Kidney (tissue), 14 donors: ENCODE measurements around the gene SEC24A. TPM values are rescaled to one million over a fixed set of nuclear protein-coding genes. Genes with fewer than 3 reads are reported as not detected.
"Not testable (repeated sequence)": the region's sequence is repeated elsewhere in the genome, so short reads cannot be mapped to it uniquely, and the experiment has no call there.

ENCODE experiments used
- DNase-seq, 5 donors: peaks; one replicate each; pipeline ENCODE4 v3.0.0-alpha.2; 2013 to 2020
- FAIRE-seq: peaks from 2 replicates; lab custom pipeline; 2012; peaks lifted over from hg19 to GRCh38; lab: Jason Lieb, UNC
- H3K27ac ChIP-seq, 2 donors: one replicate each; pipeline ENCODE4 v1.7.0; 2013; ENCODE audit warnings: low read depth in 2 of 2, low read length in 2 of 2, inconsistent platforms in 1 of 2
- H3K27me3 ChIP-seq: one replicate; pipeline ENCODE4 v1.7.1; 2013; ENCODE audit warnings: low read length, inconsistent platforms; ENCODE audit not compliant: control insufficient read depth, insufficient read depth
- H3K36me3 ChIP-seq, 3 donors: one replicate each; pipeline versions ENCODE4 v1.7.0 to v1.7.1; 2013; ENCODE audit warnings: low read length in 3 of 3, control low read depth in 1 of 3, inconsistent platforms in 1 of 3; ENCODE audit not compliant: insufficient read depth in 3 of 3, control insufficient read depth in 2 of 3
- H3K4me1 ChIP-seq, 3 donors: one replicate each; pipeline versions ENCODE4 v1.7.0 to v1.7.1; 2013; ENCODE audit warnings: low read length in 3 of 3, inconsistent platforms in 1 of 3, low read depth in 1 of 3; ENCODE audit not compliant: control insufficient read depth in 2 of 3, insufficient read depth in 2 of 3
- H3K4me3 ChIP-seq, 3 donors: one replicate each; pipeline versions ENCODE4 v1.7.0 to v1.8.1; 2013; ENCODE audit warnings: low read length in 3 of 3, control low read depth in 1 of 3, inconsistent platforms in 1 of 3
- H3K9ac ChIP-seq, 3 donors: one replicate each; pipeline versions ENCODE4 v1.7.0 to v1.7.1; 2013; ENCODE audit warnings: low read length in 3 of 3, control low read depth in 1 of 3, inconsistent platforms in 1 of 3
- H3K9me3 ChIP-seq, 3 donors: one replicate each; pipeline versions ENCODE4 v1.7.0 to v1.7.1; 2013; ENCODE audit warnings: low read length in 3 of 3, control low read depth in 1 of 3, inconsistent platforms in 1 of 3; ENCODE audit not compliant: control insufficient read depth in 2 of 3, insufficient read depth in 1 of 3
- CTCF ChIP-seq: IDR thresholded peaks from 3 replicates; pipeline ENCODE4 v1.5.1; 2012; ENCODE audit warnings: mild to moderate bottlenecking, moderate library complexity, borderline replicate concordance; ENCODE audit not compliant: insufficient read depth; ENCODE audit errors: extremely low read depth
- intact Hi-C: fragments of 100-400 bp; cut with DNase I; formaldehyde crosslinking; loops from one replicate; pipeline ENCODE4 v1.11.1; 2022
- polyA plus RNA-seq: library from polyadenylated mRNA; stranded (reverse); fragments of 350-450 nt; fragmentation: Illumina TruSeq; extraction: RNeasy Lipid Tissue Mini Kit (QIAGEN cat#74804); gene quantifications from one replicate; pipeline ENCODE4 v1.2.3, GENCODE V29; 2014; ENCODE audit warnings: low read depth, low replicate concordance; ENCODE audit not compliant: insufficient read depth
- total RNA-seq: library from RNA; stranded (reverse); fragmentation: NEBNext Ultra II Directional; extraction: Animal tissue kit (Norgen Biotek cat#: 25700); gene quantifications from one replicate; pipeline ENCODE4 v1.2.1, GENCODE V29; 2021
- donor health status: control.
- donor health status: control.
- donor health status: control.
- donor health status: control.
- donor health status: control.
- donor health status: DM: yes; HTN: yes; CAD: no.
- donor health status: Normal renal cell carcinoma (clear cell type).

The SEC24A gene
- total and polyA plus RNA-seq, 2 donors from 2014 or later, result 2.8 to 21.2 TPM

GRCh38 chr5:134749415-134749814 lies 100.8 kb downstream of the SEC24A start:
- DNase-seq (no peak), FAIRE-seq (no peak)
- H3K27me3 ChIP-seq, result no peaks in the 10 kb centered on the region
- H3K4me1 ChIP-seq, result no peaks in the 10 kb centered on the region
- no peak overlapping the region for H3K27ac ChIP-seq
- no peak for TF ChIP-seq CTCF
- no peak overlapping the region for H3K9ac ChIP-seq
- intact Hi-C loops, result no loop called here
- H3K4me3 ChIP-seq, result no peak overlapping the region
- no peaks in the 10 kb centered on the region for H3K9me3 ChIP-seq
- H3K36me3 ChIP-seq, result no peaks in the 10 kb centered on the region

GRCh38 chr5:134758176-134758503 lies 109.6 kb downstream of the SEC24A start:
- no peaks in the 10 kb centered on the region for H3K27me3 ChIP-seq
- intact Hi-C loops, result no loop called here

GRCh38 chr5:134758504-134759341 lies 110.1 kb downstream of the SEC24A start, which contains the start of gene DDX46:
TSS of gene DDX46 (plus strand) at chr5:134758779. CDS start at chr5:134758939, 160 bp downstream.
- Histone ChIP-seq H3K27ac (peak within 1 kb of the TSS in 1 of 2 donors; percentile 32), H3K27me3 (no peaks in the 10 kb centered on the region), H3K9me3 (no peaks in the 10 kb centered on the region), H3K4me1 (peaks cover 0 to 12% (median 11%) of the 10 kb centered on the region in 3 donors), H3K36me3 (peaks cover 0 to 1% (median 0%) of the 10 kb centered on the region in 3 donors), H3K9ac (peak within 1 kb of the TSS; percentile 85 to 87 (median 86)), H3K4me3 (peak within 1 kb of the TSS; percentile 88 to 95 (median 93))
- intact Hi-C loops, result no loop called here
- peak; percentile 86 for TF ChIP-seq CTCF
- no peak for FAIRE-seq
- DNase-seq, result peak; percentile 95 to 98 (median 97)

More at GRCh38 chr5:134758176-134758503, 109.6 kb downstream of the SEC24A start:
- Histone ChIP-seq H3K9ac (peak overlapping the region in 2 of 3 donors; percentile 76 to 86), H3K36me3 (no peaks in the 10 kb centered on the region), H3K27ac (no peak overlapping the region), H3K9me3 (no peaks in the 10 kb centered on the region), H3K4me1 (peaks cover 0 to 12% (median 11%) of the 10 kb centered on the region in 3 donors), H3K4me3 (peak overlapping the region; percentile 79 to 93 (median 88))
- DNase-seq, result no peak
- FAIRE-seq, result no peak
- no peak for TF ChIP-seq CTCF

GRCh38 chr5:134767528-134768291 lies 119.1 kb downstream of the SEC24A start:
- H3K27ac ChIP-seq, H3K4me1 ChIP-seq, H3K27me3 ChIP-seq, H3K4me3 ChIP-seq, H3K9ac ChIP-seq, DNase-seq, FAIRE-seq, H3K9me3 ChIP-seq, intact Hi-C loops: not testable (repeated sequence)
- peaks cover 0 to 24% (median 22%) of the 10 kb centered on the region in 3 donors for H3K36me3 ChIP-seq
